Vagina (tissue), 2 donors: ENCODE measurements around the gene SAP30L. TPM values are rescaled to one million over a fixed set of nuclear protein-coding genes. Genes with fewer than 3 reads are reported as not detected.

Experiments
- DNase-seq, 2 donors: peaks; one replicate each; pipeline ENCODE4 v3.0.0-alpha.2; 2017; ENCODE audit errors: extremely low spot score in 2 of 2
- H3K27ac ChIP-seq: fragments of 200-600 bp; sonication (generic); one replicate; pipeline ENCODE4 v1.5.1; 2019
- H3K27me3 ChIP-seq: fragments of 200-600 bp; sonication (generic); one replicate; pipeline ENCODE4 v1.5.1; 2019
- H3K36me3 ChIP-seq, 2 donors: fragments of 200-600 bp; sonication (generic); one replicate each; pipeline ENCODE4 v1.5.1; 2017 to 2019
- H3K4me1 ChIP-seq: fragments of 200-600 bp; sonication (generic); one replicate; pipeline ENCODE4 v1.5.1; 2019
- H3K4me3 ChIP-seq, 2 donors: fragments of 200-600 bp; sonication (generic); 1 replicate in 1 of 2; 2 replicates in 1 of 2; pipeline ENCODE4 v1.5.1; 2016 to 2019
- H3K9me3 ChIP-seq: fragments of 200-600 bp; sonication (generic); one replicate; pipeline ENCODE4 v1.5.1; 2019
- CTCF ChIP-seq, 3 experiments: fragments of 450-650 bp in 2 of 3; fragments of 200-600 bp in 1 of 3; sonication (generic) in 1 of 3; IDR thresholded peaks; one replicate each; pipeline ENCODE4 v1.5.1; 2017 to 2019; ENCODE audit warnings: antibody characterized with exemption in 3 of 3, mild to moderate bottlenecking in 2 of 3, moderate library complexity in 2 of 3
- POLR2A ChIP-seq, 2 donors: fragments of 450-650 bp; IDR thresholded peaks; one replicate each; pipeline ENCODE4 v1.6.1; 2017; ENCODE audit warnings: antibody characterized with exemption in 2 of 2, mild to moderate bottlenecking in 2 of 2, moderate library complexity in 2 of 2
- POLR2AphosphoS5 ChIP-seq, 2 donors: sonication (generic); formaldehyde crosslinking; IDR thresholded peaks; one replicate each; pipeline ENCODE4 v1.9.0; 2017; ENCODE audit warnings: antibody characterized with exemption in 2 of 2, mild to moderate bottlenecking in 2 of 2, low read depth in 1 of 2; ENCODE audit not compliant: insufficient read depth in 1 of 2
- intact Hi-C: fragments of 100-400 bp; cut with DNase I; formaldehyde crosslinking; loops from one replicate; pipeline ENCODE4 v1.15.1; 2023
- total RNA-seq: library from RNA; depleted of rRNA; stranded (reverse); fragments of >200 nt; gene quantifications from one replicate; pipeline ENCODE4 v1.2.3, GENCODE V29; 2016

Gene SAP30L
- total RNA-seq, 1 donor from 2014 or later, result 54.3 TPM

DNA sequence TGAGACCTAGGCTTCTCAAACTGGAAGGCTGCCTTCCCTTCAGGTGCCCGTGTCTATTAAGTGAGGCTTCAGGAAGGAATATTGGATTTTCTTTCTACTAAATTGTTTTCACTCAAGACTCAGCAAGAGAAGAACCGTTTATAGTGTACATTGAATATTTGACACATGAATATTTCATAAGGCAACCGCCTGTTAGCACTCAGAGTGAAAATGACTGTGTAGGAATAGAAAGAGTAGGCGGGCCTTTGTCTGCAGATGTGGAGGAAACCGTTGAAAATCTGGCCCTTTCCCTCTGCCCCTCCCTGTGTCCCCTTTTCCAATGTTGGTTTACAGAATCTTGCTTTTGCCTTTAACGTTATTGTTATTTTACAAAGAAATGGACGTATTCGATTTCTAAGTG is 6.2 kb downstream of the SAP30L start:
- DNase-seq, result no peak

DNA sequence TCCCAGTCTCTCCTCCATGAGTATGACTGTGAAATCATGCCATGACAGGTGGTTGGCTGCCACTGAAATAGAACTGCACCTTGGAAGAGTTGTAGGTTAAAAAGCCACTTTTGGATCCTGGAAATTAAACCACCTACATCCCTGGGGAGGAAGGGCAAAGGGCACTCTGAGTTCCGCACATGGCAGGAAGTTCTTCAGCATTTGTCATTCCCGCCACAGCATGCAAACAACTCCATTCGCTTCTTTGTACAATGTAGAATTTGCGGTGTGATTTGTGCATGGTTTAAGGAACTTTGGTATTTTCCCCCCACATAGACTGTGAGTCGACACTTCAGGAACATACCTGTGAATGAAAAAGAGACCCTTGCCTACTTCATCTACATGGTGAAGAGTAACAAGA is 9.8 kb downstream of the SAP30L start:
- Histone ChIP-seq H3K27me3 (no peaks in the 10 kb centered on the region), H3K27ac (no peak overlapping the region), H3K9me3 (no peaks in the 10 kb centered on the region), H3K36me3 (peaks cover 0 to 80% of the 10 kb centered on the region in 2 donors), H3K4me3 (no peak overlapping the region), H3K4me1 (peaks cover under 1% of the 10 kb centered on the region)
- TF ChIP-seq CTCF (IDR thresholded peaks at IDR 0.05) (no peak), POLR2A (IDR thresholded peaks at IDR 0.05) (no peak)
- DNase-seq, result no peak
- intact Hi-C loops, result no loop called here

More for the DNA sequence above, 6.2 kb downstream of the SAP30L start:
- Histone ChIP-seq H3K4me3 (no peak overlapping the region), H3K27ac (no peak overlapping the region), H3K27me3 (no peaks in the 10 kb centered on the region), H3K9me3 (no peaks in the 10 kb centered on the region), H3K36me3 (peaks cover 0 to 61% of the 10 kb centered on the region in 2 donors), H3K4me1 (peaks cover 31% of the 10 kb centered on the region)
- intact Hi-C loops, result no loop called here
- TF ChIP-seq CTCF (IDR thresholded peaks at IDR 0.05), result no peak

DNA sequence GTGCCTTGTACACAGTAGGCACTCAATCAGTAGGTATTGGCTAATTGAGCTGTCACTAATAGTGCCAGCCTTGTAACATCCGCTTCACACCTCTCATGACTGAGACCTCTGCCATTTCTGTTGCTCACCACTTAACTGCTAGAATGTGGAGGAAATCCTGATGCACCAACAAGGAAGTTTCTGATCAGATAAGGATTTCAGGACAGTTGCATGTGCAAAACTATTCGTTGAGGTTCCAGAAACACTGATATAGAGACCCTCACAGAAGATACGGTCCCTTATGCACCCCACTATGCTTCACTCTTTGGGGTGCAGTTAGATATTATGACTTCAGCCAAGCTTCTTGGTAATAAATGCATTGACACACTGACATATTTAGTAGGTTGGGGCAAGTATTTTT is 10.7 kb downstream of the SAP30L start:
- no peak for TF ChIP-seq POLR2AphosphoS5 (IDR thresholded peaks at IDR 0.05; ENCODE audit: insufficient read depth in 1 of 2, low read depth in 1 of 2)
- Histone ChIP-seq H3K4me3 (no peak overlapping the region), H3K36me3 (peaks cover 0 to 71% of the 10 kb centered on the region in 2 donors), H3K27ac (no peak overlapping the region), H3K27me3 (no peaks in the 10 kb centered on the region), H3K9me3 (no peaks in the 10 kb centered on the region), H3K4me1 (no peaks in the 10 kb centered on the region)
- intact Hi-C loops, result no loop called here
- no peak for DNase-seq

DNA sequence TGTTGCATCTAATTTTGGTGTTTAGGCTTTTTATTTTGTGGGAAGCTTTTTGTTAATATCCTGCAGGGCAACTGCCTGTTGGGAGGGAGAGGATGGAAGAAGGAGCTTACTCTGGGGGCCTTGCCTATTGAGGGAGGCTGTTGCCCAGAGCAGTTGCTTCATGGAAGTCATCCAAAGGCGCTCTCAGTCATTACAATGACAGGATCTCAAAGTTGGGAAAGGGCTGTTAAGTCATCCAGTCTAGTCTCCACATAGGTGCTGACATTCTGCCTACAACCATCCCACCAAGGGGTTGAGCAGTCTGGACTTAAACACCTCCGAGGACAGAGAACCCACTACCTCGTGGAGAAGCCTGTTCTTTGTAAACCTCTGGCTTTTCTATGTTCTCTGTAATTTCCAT is 13.2 kb downstream of the SAP30L start:
- TF ChIP-seq POLR2AphosphoS5 (IDR thresholded peaks at IDR 0.05; ENCODE audit: insufficient read depth in 1 of 2, low read depth in 1 of 2), result no peak
- no peak for TF ChIP-seq CTCF (IDR thresholded peaks at IDR 0.05)
- no peak for TF ChIP-seq POLR2A (IDR thresholded peaks at IDR 0.05)
- Histone ChIP-seq H3K36me3 (peaks cover 0 to 46% of the 10 kb centered on the region in 2 donors), H3K4me1 (no peaks in the 10 kb centered on the region), H3K9me3 (no peaks in the 10 kb centered on the region), H3K27ac (no peak overlapping the region), H3K4me3 (no peak overlapping the region), H3K27me3 (no peaks in the 10 kb centered on the region)
- DNase-seq, result no peak
- intact Hi-C loops, result no loop called here

DNA sequence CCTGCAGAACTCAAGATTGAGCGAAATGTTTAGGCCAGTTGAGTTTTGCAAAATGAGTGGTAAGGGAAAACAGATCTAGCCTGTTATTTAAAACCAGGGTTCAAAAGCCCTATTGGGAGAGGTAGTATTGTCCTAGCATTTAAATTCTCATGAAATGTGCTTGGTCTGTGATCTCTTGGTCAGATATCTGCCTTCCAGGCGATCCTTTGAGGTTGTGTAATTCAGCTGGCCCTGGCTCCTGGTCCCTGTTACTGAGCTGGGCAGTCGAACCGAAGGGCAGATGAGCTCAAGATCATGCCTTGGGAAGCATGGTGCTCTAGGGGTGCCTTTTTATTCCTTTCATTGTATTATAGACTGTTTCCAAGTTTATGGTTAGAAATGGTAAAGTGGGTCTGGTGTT is 14.4 kb downstream of the SAP30L start:
- Histone ChIP-seq H3K9me3 (no peaks in the 10 kb centered on the region), H3K36me3 (peaks cover 0 to 39% of the 10 kb centered on the region in 2 donors), H3K27me3 (no peaks in the 10 kb centered on the region), H3K27ac (no peak overlapping the region), H3K4me1 (no peaks in the 10 kb centered on the region), H3K4me3 (no peak overlapping the region)
- no peak for DNase-seq
- no peak for TF ChIP-seq CTCF (IDR thresholded peaks at IDR 0.05)
- no peak for TF ChIP-seq POLR2A (IDR thresholded peaks at IDR 0.05)
- no peak for TF ChIP-seq POLR2AphosphoS5 (IDR thresholded peaks at IDR 0.05; ENCODE audit: insufficient read depth in 1 of 2, low read depth in 1 of 2)
- intact Hi-C loops, result loop anchor here (10.0 kb wide), 1 partner anchor 145 kb away; no protein-coding TSS in a partner anchor

GRCh38 chr5:154461531-154461930 is 15.7 kb downstream of the SAP30L start:
- no peaks in the 10 kb centered on the region for H3K27me3 ChIP-seq
- DNase-seq, result no peak
- H3K27ac ChIP-seq, result no peak overlapping the region
- TF ChIP-seq POLR2A (IDR thresholded peaks at IDR 0.05) (no peak), POLR2AphosphoS5 (IDR thresholded peaks at IDR 0.05; ENCODE audit: insufficient read depth in 1 of 2, low read depth in 1 of 2) (no peak)
- peaks cover 0 to 25% of the 10 kb centered on the region in 2 donors for H3K36me3 ChIP-seq
- H3K9me3 ChIP-seq, result no peaks in the 10 kb centered on the region
- no peak overlapping the region for H3K4me3 ChIP-seq
- intact Hi-C loops, result loop anchor here (10.0 kb wide), 1 partner anchor 143 kb away; no protein-coding TSS in a partner anchor
- no peaks in the 10 kb centered on the region for H3K4me1 ChIP-seq
